Kasumi-1 (cell line): ENCODE measurements around the gene RASGRP3.

ENCODE experiments used
- DNase-seq, 2 experiments: peaks; one replicate each; lab custom pipeline; 2025; lab: John Stamatoyannopoulos, UW

Gene RASGRP3

DNA sequence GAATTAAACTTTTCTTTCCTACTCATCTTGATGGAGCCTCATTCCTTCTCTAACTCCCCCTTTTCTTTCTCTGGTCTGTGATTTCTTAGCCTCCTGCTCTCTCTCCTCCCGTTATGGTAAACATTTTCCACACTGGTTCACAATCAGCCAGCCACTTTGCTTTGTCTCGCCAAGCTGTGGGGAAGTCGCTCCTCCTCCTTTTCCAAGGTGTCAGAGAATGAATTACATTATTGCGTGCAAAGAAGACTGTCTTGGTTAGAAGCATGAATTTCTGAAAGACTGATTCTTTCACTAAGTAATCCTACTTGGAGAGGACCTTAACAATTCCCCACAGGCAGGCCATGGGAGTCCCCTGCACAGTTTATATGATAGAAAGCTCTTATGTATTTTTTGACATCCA, 46.1 kb downstream of the RASGRP3 start:
- DNase-seq: no peak

- no peak for DNase-seq
These were observed 49.2 kb downstream of the RASGRP3 start for GRCh38 chr2:33525666-33526065.

DNA sequence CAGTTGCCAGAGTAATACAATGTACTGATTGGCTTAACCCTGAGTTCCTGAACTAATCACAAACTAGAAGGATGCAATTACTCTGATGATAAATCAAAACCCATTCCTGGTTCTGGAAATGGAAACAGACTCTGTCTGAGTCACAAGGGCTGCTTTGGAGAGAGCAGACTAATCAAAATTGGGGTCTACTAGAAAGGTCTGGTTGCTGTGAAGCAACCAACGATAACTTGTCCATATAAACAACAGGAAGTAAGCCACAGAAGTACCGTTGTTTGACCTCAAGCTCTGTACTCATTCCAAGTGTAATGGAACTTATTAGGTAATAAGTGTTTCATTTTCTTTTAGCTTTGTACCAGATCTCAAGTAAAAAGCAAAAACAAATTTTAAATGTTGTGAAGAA, 49.7 kb downstream of the RASGRP3 start:
- DNase-seq: peak; percentile 4 to 20

GRCh38 chr2:33526921-33527320, 50.5 kb downstream of the RASGRP3 start:
- no peak for DNase-seq

DNA sequence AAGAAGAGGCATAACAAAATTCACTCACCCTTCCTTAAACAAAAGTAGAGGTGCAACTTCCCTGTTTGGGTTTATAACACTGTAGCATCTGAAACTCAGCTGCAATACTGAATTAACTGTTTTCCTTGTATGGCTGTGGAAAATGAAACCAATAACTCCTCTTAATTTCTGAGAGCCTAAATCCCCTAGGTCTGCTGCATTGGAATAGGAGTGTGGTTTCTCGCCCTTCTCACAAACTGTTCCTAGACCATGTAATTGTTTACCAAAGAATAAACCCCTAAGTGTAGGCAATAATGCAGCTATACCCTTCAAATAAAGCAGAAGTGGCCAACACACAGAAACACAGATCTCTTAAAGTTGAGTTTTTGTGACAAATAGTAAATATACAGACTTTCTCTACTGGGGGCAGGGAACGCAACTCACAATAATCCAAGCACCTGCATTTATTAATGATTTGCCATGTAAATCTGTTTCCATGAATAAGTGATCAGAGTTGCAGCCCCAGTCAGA, 52.0 kb downstream of the RASGRP3 start:
- DNase-seq: no peak

GRCh38 chr2:33529771-33530481, 53.5 kb downstream of the RASGRP3 start:
- no peak for DNase-seq

- DNase-seq: no peak
These were observed 54.5 kb downstream of the RASGRP3 start for GRCh38 chr2:33530690-33531548.

DNA sequence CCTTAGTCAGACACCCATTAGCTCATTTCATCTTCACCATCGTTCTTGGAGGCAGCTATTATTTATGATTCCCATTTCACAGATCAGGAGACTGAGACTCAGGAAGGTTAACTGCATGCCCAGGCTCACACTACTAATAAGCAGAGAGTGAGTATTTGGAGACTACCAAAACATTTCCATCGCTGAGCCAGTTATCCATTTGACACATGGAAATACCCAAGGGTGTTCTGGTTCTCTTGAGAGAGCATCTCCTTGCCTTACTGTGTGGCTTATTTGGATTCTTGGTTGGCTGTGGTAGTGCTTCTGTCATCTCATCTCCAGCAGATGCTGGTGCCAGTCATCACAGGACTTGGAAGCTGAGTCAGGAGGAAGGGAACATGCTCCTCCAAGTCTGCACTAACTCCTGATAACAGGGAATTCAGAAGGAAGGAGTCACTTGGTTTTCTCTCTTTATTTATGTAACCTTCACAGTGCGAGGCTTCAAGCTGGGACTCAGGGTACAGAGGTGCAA, 55.2 kb downstream of the RASGRP3 start:
- DNase-seq: no peak

DNA sequence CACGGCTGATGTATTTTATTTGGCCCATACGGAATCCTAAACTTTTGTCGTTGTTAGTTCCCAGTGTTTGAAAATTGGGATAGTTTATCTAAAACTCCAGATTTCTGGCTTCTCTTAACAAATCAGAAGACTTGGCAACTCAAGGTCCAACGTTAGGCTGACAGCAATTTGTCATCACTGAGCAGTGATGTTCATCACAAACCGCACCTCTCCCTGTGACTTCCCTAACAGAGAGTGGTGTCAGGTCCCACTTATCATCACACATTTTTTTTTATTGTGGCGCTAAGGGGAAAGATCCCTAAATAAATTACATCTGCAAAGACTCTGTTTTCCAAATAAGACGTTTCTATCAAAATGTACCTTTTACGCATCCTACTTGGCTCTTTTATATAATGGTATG, 55.7 kb downstream of the RASGRP3 start:
- no peak for DNase-seq

- no peak for DNase-seq
These were observed 56.5 kb downstream of the RASGRP3 start for GRCh38 chr2:33532966-33533365.

DNA sequence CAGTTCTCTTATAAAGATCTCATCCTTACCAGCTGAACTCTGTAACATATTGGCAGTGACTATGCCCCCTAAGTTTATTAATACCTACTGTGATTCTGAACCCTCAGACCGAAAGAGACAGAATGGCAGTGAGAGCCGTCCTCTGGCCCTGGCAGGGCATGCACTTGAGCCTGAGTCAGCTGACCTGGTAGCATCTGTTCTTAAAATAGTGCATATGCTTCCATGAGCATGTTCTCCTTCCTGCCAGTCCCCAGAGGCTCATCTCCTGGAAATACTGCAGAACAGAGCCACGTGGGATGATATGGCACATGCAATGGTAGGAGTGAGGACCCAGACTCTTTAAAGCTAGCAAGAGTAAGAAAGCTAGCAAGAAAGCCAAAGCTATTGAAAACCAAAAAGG, 59.0 kb downstream of the RASGRP3 start:
- no peak for DNase-seq

GRCh38 chr2:33541243-33541642, 64.8 kb downstream of the RASGRP3 start:
- DNase-seq: no peak

GRCh38 chr2:33550206-33550605, 73.8 kb downstream of the RASGRP3 start:
- DNase-seq: no peak

DNA sequence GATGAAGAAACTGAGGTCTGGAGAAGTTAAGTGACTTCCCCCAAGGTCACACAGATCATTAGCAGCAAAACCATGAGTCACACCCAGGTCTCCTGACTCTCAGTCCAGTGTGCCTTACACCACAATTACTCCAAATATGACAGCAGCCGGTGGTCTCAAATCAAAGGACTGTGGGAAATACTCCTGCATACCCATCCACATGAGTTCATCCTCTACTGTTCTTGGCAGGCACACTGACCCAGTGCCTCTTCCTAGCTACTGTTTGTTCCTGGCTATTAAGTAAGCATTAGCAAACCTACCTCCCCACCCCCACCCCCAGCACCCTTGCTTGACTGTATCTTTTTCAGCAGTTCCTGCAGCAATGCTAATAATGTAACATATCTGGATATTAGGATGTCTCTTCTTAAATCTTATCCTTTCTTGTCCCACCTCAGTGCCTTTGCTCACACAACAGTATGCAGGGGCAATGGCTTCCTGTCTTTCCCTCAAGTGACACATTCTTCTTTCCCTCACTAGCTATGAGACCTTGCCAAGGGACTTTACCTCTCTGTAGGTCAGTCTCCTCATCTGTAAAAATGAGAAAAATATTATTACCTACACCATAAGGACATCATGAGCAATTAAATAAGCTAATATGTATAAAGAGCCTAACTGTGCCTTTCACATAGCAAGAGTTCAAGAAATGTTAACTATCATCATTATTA, 76.5 kb downstream of the RASGRP3 start:
- DNase-seq: no peak

- no peak for DNase-seq
These were observed 79.2 kb downstream of the RASGRP3 start for GRCh38 chr2:33555681-33556080.

DNA sequence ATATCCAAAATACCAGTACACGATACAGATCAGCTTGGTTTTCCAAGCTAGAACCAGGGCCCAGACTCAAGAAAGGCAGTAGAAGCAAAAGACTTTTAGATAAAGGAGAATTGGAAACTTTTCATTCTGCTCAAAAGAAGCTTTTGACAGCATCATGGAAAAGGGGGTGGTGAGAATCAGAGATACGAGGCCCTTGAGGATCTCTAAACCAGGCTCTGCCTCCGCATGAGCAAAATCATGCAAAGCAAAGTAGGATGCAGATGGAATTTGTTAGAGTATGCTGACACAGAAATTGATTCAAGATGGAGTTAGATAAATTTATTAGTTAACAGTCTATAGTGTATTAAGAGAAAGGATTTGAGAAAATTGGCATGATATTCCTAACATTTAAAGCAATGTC, 82.9 kb downstream of the RASGRP3 start:
- no peak for DNase-seq

GRCh38 chr2:33560017-33560416, 83.6 kb downstream of the RASGRP3 start:
- no peak for DNase-seq

DNA sequence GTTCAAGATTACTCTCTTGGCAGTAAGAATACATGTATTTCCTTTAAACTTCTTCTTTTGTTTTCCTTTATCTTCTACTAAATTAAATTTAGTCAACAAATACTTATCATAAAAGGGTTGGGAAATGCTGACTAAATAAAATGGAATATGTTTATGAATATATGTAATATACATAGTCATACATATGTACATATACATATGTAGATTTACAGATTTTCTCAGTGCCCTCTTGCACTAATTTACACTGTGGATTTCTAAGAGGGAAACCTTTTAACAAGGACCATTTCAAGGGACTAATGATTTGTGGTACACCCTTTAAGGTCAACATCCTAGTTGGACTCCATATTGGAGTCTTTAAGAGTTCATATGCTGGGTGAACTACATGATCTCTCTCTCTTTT, 85.4 kb downstream of the RASGRP3 start:
- no peak for DNase-seq

DNA sequence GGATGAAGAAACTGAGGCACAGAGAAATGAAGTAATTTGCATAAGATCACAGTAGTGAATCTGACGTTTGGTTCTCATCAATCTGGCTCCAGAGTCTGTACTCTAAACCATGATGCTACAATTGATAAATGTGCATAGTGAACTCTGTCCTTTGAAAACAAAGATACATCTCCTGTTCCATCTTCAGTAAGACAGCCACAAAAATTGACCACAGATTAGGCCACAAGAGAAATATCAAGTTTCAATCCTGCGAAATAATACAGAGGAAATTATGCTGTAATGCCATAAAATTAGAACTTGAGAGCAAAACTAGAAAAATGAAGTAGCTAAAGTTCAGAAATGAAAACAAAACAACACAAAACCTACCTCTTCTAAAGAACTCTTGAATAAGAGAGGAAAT, 94.2 kb downstream of the RASGRP3 start:
- DNase-seq: no peak

- no peak for DNase-seq
These were observed 97.2 kb downstream of the RASGRP3 start for GRCh38 chr2:33573657-33574056.

GRCh38 chr2:33577084-33577483, 100.6 kb downstream of the RASGRP3 start:
- no peak for DNase-seq

DNA sequence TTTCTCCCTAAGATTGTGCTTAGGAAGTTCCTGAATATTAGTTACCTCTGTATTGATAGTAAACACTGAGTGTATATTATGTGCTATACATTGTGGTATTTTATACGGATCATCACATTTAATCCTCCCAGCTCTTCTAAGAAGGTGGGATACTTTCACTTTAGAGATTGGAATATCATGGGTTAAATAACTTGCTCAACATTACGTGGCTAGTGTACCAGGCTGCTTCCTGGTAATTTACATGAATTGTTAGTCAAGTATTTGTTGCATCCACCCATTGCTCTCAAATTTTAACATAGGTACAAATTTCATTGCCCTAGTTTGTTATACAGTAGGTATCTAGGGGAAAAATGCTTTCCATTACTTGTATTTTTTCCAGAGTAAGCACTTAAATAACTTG, 101.2 kb downstream of the RASGRP3 start:
- DNase-seq: no peak
